ENCODE results near the gene SAMD15.
A peak's percentile ranks its signal among the peaks of the same experiment; 100 is the strongest.

Gene SAMD15

GRCh38 chr14:77375164-77375950 lies 1.8 kb upstream of the SAMD15 start:
- no peaks in the 10 kb centered on the region for H3K36me3 ChIP-seq (ENCODE audit: control insufficient read depth in 4 of 4, insufficient read depth in 4 of 4, low read length in 3 of 4)
- ChIA-PET CTCF (interaction anchor here (1.1 to 1.6 kb wide), 2 partner anchors 13 to 46 kb away, joined by 3 to 4 read pairs; no protein-coding TSS in a partner anchor), POLR2A (no interaction called here)
- peaks cover 17 to 56% (median 39%) of the 10 kb centered on the region in 4 experiments for H3K4me1 ChIP-seq (ENCODE audit: control extremely low read depth in 1 of 4, control insufficient read depth in 4 of 4, insufficient read depth in 4 of 4, low read length in 3 of 4)
- 36% methylated on average over 2 of the region's 9 CpGs for WGBS (ENCODE audit: insufficient coverage)
- H3K9me3 ChIP-seq (ENCODE audit: control extremely low read depth in 1 of 5, control insufficient read depth in 4 of 5, insufficient read depth in 2 of 5, low read depth in 1 of 5, low read length in 4 of 5): no peaks in the 10 kb centered on the region
- DNase-seq: peak; percentile 44 to 82 (median 69)
- H3K27me3 ChIP-seq (replicated peaks in 2 of 5; ENCODE audit: control insufficient read depth in 4 of 5, insufficient read depth in 5 of 5, low read length in 4 of 5): no peaks in the 10 kb centered on the region
- H3K27ac ChIP-seq (ENCODE audit: insufficient read depth in 1 of 2, low read depth in 1 of 2, low read length in 2 of 2, poor library complexity in 1 of 2, severe bottlenecking in 2 of 2): peak overlapping the region; percentile 85 to 94
- H3K4me3 ChIP-seq (ENCODE audit: control insufficient read depth in 1 of 7, extremely low read depth in 1 of 7, insufficient read depth in 4 of 7, low read depth in 2 of 7, low read length in 6 of 7): peak overlapping the region in 6 of 7 experiments; percentile 92 to 97 (median 96)

- H3K4me1 ChIP-seq (ENCODE audit: control extremely low read depth in 1 of 4, control insufficient read depth in 4 of 4, insufficient read depth in 4 of 4, low read length in 3 of 4): peaks cover 17 to 54% (median 38%) of the 10 kb centered on the region in 4 experiments
- no peaks in the 10 kb centered on the region for H3K9me3 ChIP-seq (ENCODE audit: control extremely low read depth in 1 of 5, control insufficient read depth in 4 of 5, insufficient read depth in 2 of 5, low read depth in 1 of 5, low read length in 4 of 5)
- no peaks in the 10 kb centered on the region for H3K27me3 ChIP-seq (replicated peaks in 2 of 5; ENCODE audit: control insufficient read depth in 4 of 5, insufficient read depth in 5 of 5, low read length in 4 of 5)
- ChIA-PET POLR2A (no interaction called here), CTCF (interaction anchor here (1.0 to 1.6 kb wide), 4 partner anchors 14 to 242 kb away, joined by 3 to 4 read pairs (median 3); no protein-coding TSS in a partner anchor)
- peak overlapping the region; percentile 85 to 94 for H3K27ac ChIP-seq (ENCODE audit: insufficient read depth in 1 of 2, low read depth in 1 of 2, low read length in 2 of 2, poor library complexity in 1 of 2, severe bottlenecking in 2 of 2)
- WGBS (ENCODE audit: insufficient coverage): 4% methylated on average over 17 of the region's 24 CpGs
- H3K36me3 ChIP-seq (ENCODE audit: control insufficient read depth in 4 of 4, insufficient read depth in 4 of 4, low read length in 3 of 4): no peaks in the 10 kb centered on the region
- peak in 1 of 3 donors; percentile 8 for DNase-seq
- H3K4me3 ChIP-seq (ENCODE audit: control insufficient read depth in 1 of 7, extremely low read depth in 1 of 7, insufficient read depth in 4 of 7, low read depth in 2 of 7, low read length in 6 of 7): peak overlapping the region; percentile 67 to 97 (median 96)
Observed at GRCh38 chr14:77375973-77376770, 1.0 kb upstream of the SAMD15 start.

- 14% methylated on average over 10 of the region's 10 CpGs for WGBS (ENCODE audit: insufficient coverage)
- Histone ChIP-seq H3K4me3 (ENCODE audit: control insufficient read depth in 1 of 7, extremely low read depth in 1 of 7, insufficient read depth in 4 of 7, low read depth in 2 of 7, low read length in 6 of 7) (peak overlapping the region; percentile 67 to 97 (median 96)), H3K9me3 (ENCODE audit: control extremely low read depth in 1 of 5, control insufficient read depth in 4 of 5, insufficient read depth in 2 of 5, low read depth in 1 of 5, low read length in 4 of 5) (no peaks in the 10 kb centered on the region), H3K27me3 (replicated peaks in 2 of 5; ENCODE audit: control insufficient read depth in 4 of 5, insufficient read depth in 5 of 5, low read length in 4 of 5) (no peaks in the 10 kb centered on the region), H3K36me3 (ENCODE audit: control insufficient read depth in 4 of 4, insufficient read depth in 4 of 4, low read length in 3 of 4) (no peaks in the 10 kb centered on the region), H3K4me1 (ENCODE audit: control extremely low read depth in 1 of 4, control insufficient read depth in 4 of 4, insufficient read depth in 4 of 4, low read length in 3 of 4) (peaks cover 14 to 41% (median 28%) of the 10 kb centered on the region in 4 experiments), H3K27ac (ENCODE audit: insufficient read depth in 1 of 2, low read depth in 1 of 2, low read length in 2 of 2, poor library complexity in 1 of 2, severe bottlenecking in 2 of 2) (peak overlapping the region in 1 of 2 experiments; percentile 94)
- CTCF ChIA-PET: interaction anchor here (0.9 to 1.2 kb wide), 3 partner anchors 29 to 240 kb away, joined by 3 read pairs; no protein-coding TSS in a partner anchor
- no peak for DNase-seq
- POLR2A ChIA-PET: no interaction called here
Observed at GRCh38 chr14:77377502-77377844, 294 bp downstream of the SAMD15 start.

GRCh38 chr14:77378701-77379100 lies 1.5 kb downstream of the SAMD15 start:
- no peak overlapping the region for H3K4me3 ChIP-seq (ENCODE audit: control insufficient read depth in 1 of 7, extremely low read depth in 1 of 7, insufficient read depth in 4 of 7, low read depth in 2 of 7, low read length in 6 of 7)
- 93% methylated on average over 6 of the region's 6 CpGs for WGBS (ENCODE audit: insufficient coverage)
- peaks cover 10 to 31% (median 20%) of the 10 kb centered on the region in 4 experiments for H3K4me1 ChIP-seq (ENCODE audit: control extremely low read depth in 1 of 4, control insufficient read depth in 4 of 4, insufficient read depth in 4 of 4, low read length in 3 of 4)
- no peaks in the 10 kb centered on the region for H3K27me3 ChIP-seq (replicated peaks in 2 of 5; ENCODE audit: control insufficient read depth in 4 of 5, insufficient read depth in 5 of 5, low read length in 4 of 5)
- DNase-seq: no peak
- ChIA-PET CTCF (no interaction called here), POLR2A (interaction anchor here (0.6 to 1.0 kb wide), 2 partner anchors 29 to 198 kb away, joined by 3 to 4 read pairs; no protein-coding TSS in a partner anchor)
- H3K9me3 ChIP-seq (ENCODE audit: control extremely low read depth in 1 of 5, control insufficient read depth in 4 of 5, insufficient read depth in 2 of 5, low read depth in 1 of 5, low read length in 4 of 5): no peaks in the 10 kb centered on the region
- H3K27ac ChIP-seq (ENCODE audit: insufficient read depth in 1 of 2, low read depth in 1 of 2, low read length in 2 of 2, poor library complexity in 1 of 2, severe bottlenecking in 2 of 2): no peak overlapping the region
- no peaks in the 10 kb centered on the region for H3K36me3 ChIP-seq (ENCODE audit: control insufficient read depth in 4 of 4, insufficient read depth in 4 of 4, low read length in 3 of 4)

GRCh38 chr14:77390188-77390587 lies 13.0 kb downstream of the SAMD15 start:
- no peak overlapping the region for H3K4me3 ChIP-seq (ENCODE audit: control insufficient read depth in 1 of 7, extremely low read depth in 1 of 7, insufficient read depth in 4 of 7, low read depth in 2 of 7, low read length in 6 of 7)
- no peaks in the 10 kb centered on the region for H3K27me3 ChIP-seq (replicated peaks in 2 of 5; ENCODE audit: control insufficient read depth in 4 of 5, insufficient read depth in 5 of 5, low read length in 4 of 5)
- DNase-seq: no peak
- 92% methylated on average over 4 of the region's 4 CpGs for whole genome bisulfite sequencing (ENCODE audit: insufficient coverage)
- H3K9me3 ChIP-seq (ENCODE audit: control extremely low read depth in 1 of 5, control insufficient read depth in 4 of 5, insufficient read depth in 2 of 5, low read depth in 1 of 5, low read length in 4 of 5): no peaks in the 10 kb centered on the region
- ChIA-PET POLR2A (no interaction called here), CTCF (no interaction called here)
- H3K27ac ChIP-seq (ENCODE audit: insufficient read depth in 1 of 2, low read depth in 1 of 2, low read length in 2 of 2, poor library complexity in 1 of 2, severe bottlenecking in 2 of 2): no peak overlapping the region
- H3K4me1 ChIP-seq (ENCODE audit: control extremely low read depth in 1 of 4, control insufficient read depth in 4 of 4, insufficient read depth in 4 of 4, low read length in 3 of 4): no peaks in the 10 kb centered on the region
- no peaks in the 10 kb centered on the region for H3K36me3 ChIP-seq (ENCODE audit: control insufficient read depth in 4 of 4, insufficient read depth in 4 of 4, low read length in 3 of 4)

GRCh38 chr14:77400216-77400615 lies 23.0 kb downstream of the SAMD15 start:
- Histone ChIP-seq H3K9me3 (ENCODE audit: control extremely low read depth in 1 of 5, control insufficient read depth in 4 of 5, insufficient read depth in 2 of 5, low read depth in 1 of 5, low read length in 4 of 5) (no peaks in the 10 kb centered on the region), H3K36me3 (ENCODE audit: control insufficient read depth in 4 of 4, insufficient read depth in 4 of 4, low read length in 3 of 4) (peaks cover 0 to 2% (median 0%) of the 10 kb centered on the region in 4 experiments), H3K27me3 (replicated peaks in 2 of 5; ENCODE audit: control insufficient read depth in 4 of 5, insufficient read depth in 5 of 5, low read length in 4 of 5) (no peaks in the 10 kb centered on the region), H3K27ac (ENCODE audit: insufficient read depth in 1 of 2, low read depth in 1 of 2, low read length in 2 of 2, poor library complexity in 1 of 2, severe bottlenecking in 2 of 2) (no peak overlapping the region), H3K4me3 (ENCODE audit: control insufficient read depth in 1 of 7, extremely low read depth in 1 of 7, insufficient read depth in 4 of 7, low read depth in 2 of 7, low read length in 6 of 7) (no peak overlapping the region), H3K4me1 (ENCODE audit: control extremely low read depth in 1 of 4, control insufficient read depth in 4 of 4, insufficient read depth in 4 of 4, low read length in 3 of 4) (peaks cover 3 to 12% (median 6%) of the 10 kb centered on the region in 4 experiments)
- no peak for DNase-seq
- 90% methylated on average over 4 of the region's 6 CpGs for WGBS (ENCODE audit: insufficient coverage)
- POLR2A ChIA-PET: no interaction called here
- CTCF ChIA-PET: no interaction called here
